H1 (cell line): Measurements from ENCODE around the gene KCNK7. TPM values are rescaled to one million over a fixed set of nuclear protein-coding genes. Genes with fewer than 3 reads are reported as not detected.

Experiments used
- CTCF ChIA-PET: fragments of 300-600 bp; sonication (Branson Sonifier 250); formaldehyde crosslinking; loops from one replicate; lab custom pipeline; 2021; ENCODE audit not compliant: partially characterized antibody; lab: Charles Lee
- POLR2A ChIA-PET: fragments of 300-600 bp; sonication (Branson Sonifier 250); formaldehyde crosslinking; loops from one replicate; lab custom pipeline; 2021; ENCODE audit warnings: inconsistent platforms; ENCODE audit not compliant: partially characterized antibody; lab: Charles Lee
- DNase-seq, 2 experiments: peaks; one replicate each; pipeline versions ENCODE4 v3.0.0 to v3.0.0-alpha.2; 2010 to 2022; ENCODE audit warnings: low spot score in 2 of 2, low read depth in 1 of 2, mixed read lengths in 1 of 2
- FAIRE-seq: peaks from 2 replicates; lab custom pipeline; 2011; peaks lifted over from hg19 to GRCh38; lab: Jason Lieb, UNC
- H2AFZ ChIP-seq: 2 replicates; pipeline ENCODE4 v1.8.1; 2012; ENCODE audit warnings: low read length, inconsistent platforms
- H2AK5ac ChIP-seq: 2 replicates; pipeline ENCODE4 v1.6.1; 2013; ENCODE audit warnings: low read depth, low read length
- H2BK120ac ChIP-seq: replicated peaks from 2 replicates; pipeline ENCODE3; 2013; ENCODE audit warnings: low read depth, low read length, inconsistent platforms
- H2BK12ac ChIP-seq: 2 replicates; pipeline ENCODE4 v1.6.1; 2013; ENCODE audit warnings: low read depth, low read length
- H2BK15ac ChIP-seq: 2 replicates; pipeline ENCODE4 v1.6.1; 2013; ENCODE audit warnings: low read length
- H2BK20ac ChIP-seq: 2 replicates; pipeline ENCODE4 v1.6.1; 2013; ENCODE audit warnings: low read length
- H2BK5ac ChIP-seq: 2 replicates; pipeline ENCODE4 v1.6.1; 2013; ENCODE audit warnings: low read depth, low read length
- H3K14ac ChIP-seq: 2 replicates; pipeline ENCODE4 v1.6.1; 2013; ENCODE audit warnings: inconsistent platforms; ENCODE audit not compliant: insufficient read length
- H3K18ac ChIP-seq: 2 replicates; pipeline ENCODE4 v1.6.1; 2013; ENCODE audit warnings: low read length; ENCODE audit errors: extremely low read depth
- H3K23ac ChIP-seq: 2 replicates; pipeline ENCODE4 v1.6.1; 2013; ENCODE audit warnings: inconsistent platforms; ENCODE audit not compliant: insufficient read length
- H3K23me2 ChIP-seq: 2 replicates; pipeline ENCODE4 v1.6.1; 2013; ENCODE audit warnings: low read depth, low read length
- H3K27ac ChIP-seq: 2 replicates; pipeline ENCODE4 v1.6.1; 2011; ENCODE audit warnings: low read depth, low read length, inconsistent platforms
- H3K27me3 ChIP-seq, 4 experiments: replicated peaks in 1 of 4; 1 replicate in 1 of 4; 2 replicates in 3 of 4; pipeline versions ENCODE4 v1.6.1 to v1.8.1; 2011 to 2013; ENCODE audit warnings: low read length in 3 of 4, mild to moderate bottlenecking in 3 of 4, inconsistent platforms in 2 of 4, mixed read lengths in 2 of 4, moderate library complexity in 1 of 4; ENCODE audit not compliant: control insufficient read depth in 3 of 4, insufficient read depth in 3 of 4; ENCODE audit errors: extremely low read depth in 1 of 4
- H3K36me3 ChIP-seq, 4 experiments: 2 replicates each; pipeline versions ENCODE4 v1.6.1 to v1.8.1; 2011 to 2013; ENCODE audit warnings: mild to moderate bottlenecking in 4 of 4, low read length in 3 of 4, moderate library complexity in 2 of 4, control low read depth in 1 of 4, inconsistent platforms in 1 of 4; ENCODE audit not compliant: insufficient read depth in 4 of 4, control insufficient read depth in 2 of 4
- H3K4ac ChIP-seq: replicated peaks from 2 replicates; pipeline ENCODE3; 2013; ENCODE audit warnings: low read length, low read depth, mixed read lengths, inconsistent platforms; ENCODE audit not compliant: insufficient read length
- H3K4me1 ChIP-seq, 4 experiments: replicated peaks in 1 of 4; 1 replicate in 1 of 4; 2 replicates in 3 of 4; pipeline versions ENCODE4 v1.6.1 to v1.8.1; 2011 to 2013; ENCODE audit warnings: low read length in 3 of 4, inconsistent platforms in 2 of 4, mixed read lengths in 1 of 4; ENCODE audit not compliant: insufficient read depth in 4 of 4, control insufficient read depth in 3 of 4
- H3K4me2 ChIP-seq, 2 experiments: 2 replicates each; pipeline versions ENCODE4 v1.6.1 to v1.8.1; 2011 to 2013; ENCODE audit warnings: low read depth in 2 of 2, low read length in 2 of 2, control low read depth in 1 of 2, inconsistent platforms in 1 of 2, mild to moderate bottlenecking in 1 of 2; ENCODE audit not compliant: insufficient read depth in 1 of 2
- H3K4me3 ChIP-seq, 4 experiments: fragments of 200-600, 300-600 bp in 1 of 4; sonication (generic), shearing (Covaris generic), sonication (Bioruptor Twin) in 1 of 4; 2 replicates each; pipeline versions ENCODE4 v1.5.1 to v1.8.1; 2011 to 2016; ENCODE audit warnings: low read length in 4 of 4, low read depth in 3 of 4, control low read depth in 2 of 4, inconsistent platforms in 2 of 4, mild to moderate bottlenecking in 2 of 4, mixed read lengths in 1 of 4, moderate library complexity in 1 of 4; ENCODE audit not compliant: insufficient read depth in 2 of 4; ENCODE audit errors: extremely low read depth in 1 of 4
- H3K56ac ChIP-seq: replicated peaks from 2 replicates; pipeline ENCODE3; 2013; ENCODE audit warnings: low read depth, mild to moderate bottlenecking, mixed read lengths, low read length, inconsistent platforms; ENCODE audit not compliant: insufficient read length
- H3K79me1 ChIP-seq: 2 replicates; pipeline ENCODE4 v1.6.1; 2013; ENCODE audit warnings: low read depth, low read length, control low read depth
- H3K79me2 ChIP-seq, 2 experiments: 2 replicates each; pipeline versions ENCODE4 v1.6.1 to v1.8.1; 2012 to 2013; ENCODE audit warnings: low read length in 2 of 2, mild to moderate bottlenecking in 2 of 2, inconsistent platforms in 1 of 2; ENCODE audit not compliant: insufficient read depth in 2 of 2, control insufficient read depth in 1 of 2
- H3K9ac ChIP-seq, 4 experiments: replicated peaks in 1 of 4; 1 replicate in 1 of 4; 2 replicates in 3 of 4; pipeline versions ENCODE4 v1.6.1 to v1.8.1; 2011 to 2013; ENCODE audit warnings: low read depth in 3 of 4, low read length in 3 of 4, control low read depth in 2 of 4, mild to moderate bottlenecking in 2 of 4, moderate library complexity in 2 of 4, inconsistent platforms in 1 of 4; ENCODE audit errors: extremely low read depth in 1 of 4
- H3K9me3 ChIP-seq, 2 experiments: 2 replicates each; pipeline versions ENCODE4 v1.6.1 to v1.8.1; 2012 to 2013; ENCODE audit warnings: mild to moderate bottlenecking in 2 of 2, moderate library complexity in 2 of 2, control low read depth in 1 of 2, inconsistent platforms in 1 of 2, low read depth in 1 of 2, low read length in 1 of 2, mixed read lengths in 1 of 2; ENCODE audit not compliant: insufficient read depth in 2 of 2
- H4K20me1 ChIP-seq, 2 experiments: replicated peaks in 1 of 2; 2 replicates each; pipeline versions ENCODE3 to v1.8.1; 2011 to 2013; ENCODE audit warnings: inconsistent platforms in 2 of 2, low read length in 2 of 2, mild to moderate bottlenecking in 1 of 2; ENCODE audit not compliant: insufficient read depth in 2 of 2, control insufficient read depth in 1 of 2
- H4K5ac ChIP-seq: 2 replicates; pipeline ENCODE4 v1.6.1; 2013; ENCODE audit warnings: low read length, low read depth, mixed read lengths, inconsistent platforms; ENCODE audit not compliant: insufficient read length
- H4K8ac ChIP-seq: 2 replicates; pipeline ENCODE4 v1.8.0; 2013; ENCODE audit warnings: mild to moderate bottlenecking, moderate library complexity, low read length, inconsistent platforms; ENCODE audit not compliant: insufficient read depth; ENCODE audit errors: extremely low read depth
- H4K91ac ChIP-seq: replicated peaks from 2 replicates; pipeline ENCODE3; 2013; ENCODE audit warnings: low read length, mixed read lengths, inconsistent platforms; ENCODE audit not compliant: insufficient read length
- CBX8 ChIP-seq: fragments of 300-800, 300-1000 bp; sonication (generic); IDR thresholded peaks from 2 replicates; pipeline ENCODE4 v1.7.1; 2016; ENCODE audit warnings: low read depth, low read length, borderline replicate concordance
- WGBS, 2 experiments: shearing (Covaris generic) in 1 of 2; methylation state at CpG; one replicate each; pipeline versions ENCODE4 v1.1.6 to v1.1.7; 2013 to 2015; ENCODE audit warnings: low lambda C conversion rate in 2 of 2, mixed read lengths in 2 of 2, inconsistent platforms in 1 of 2, low coverage in 1 of 2, missing lambda C conversion rate in 1 of 2; ENCODE audit not compliant: insufficient replicate concordance in 2 of 2, insufficient coverage in 1 of 2, insufficient read length in 1 of 2; ENCODE audit errors: extremely low coverage in 1 of 2, missing lambda C conversion rate in 1 of 2; 5-methylcytosine and 5-hydroxymethylcytosine counted together
- polyA plus RNA-seq, 7 experiments: library from polyadenylated mRNA; depleted of rRNA in 3 of 7; stranded (reverse) in 5 of 7; unstranded in 2 of 7; fragments of >200 nt in 5 of 7; fragments of 200-250 nt in 2 of 7; gene quantifications; 1 replicate in 5 of 7; 2 replicates in 1 of 7; 4 replicates in 1 of 7; pipeline versions ENCODE4 v1.2.1 to v1.2.3, GENCODE V29; 2011 to 2013; ENCODE audit warnings: missing spikeins in 2 of 7, mixed read lengths in 2 of 7
- total RNA-seq: library from RNA; stranded (reverse); fragmentation: NEBNext Ultra II Directional; extraction: Animal tissue kit (Norgen Biotek cat#: 25700); gene quantifications from 2 replicates; pipeline ENCODE4 v1.2.1, GENCODE V29; 2021

KCNK7 gene
- total and polyA plus RNA-seq, 2 of the 8 experiments (the other 6 are each of a cell fraction or from before 2014, with no cell fraction given) = 0.74 to 1.0 TPM

- 98% methylated on average over 10 of the region's 14 CpGs; no CpG with 5 or more reads in 1 of the 2 experiments for WGBS, 2 experiments
- no peak overlapping the region for H3K56ac ChIP-seq
- no peak overlapping the region for H2AFZ ChIP-seq
- H4K5ac ChIP-seq = no peak overlapping the region
- H3K79me1 ChIP-seq = peaks cover 4% of the 10 kb centered on the region; the same call in 1 of the 2 replicates
- no peak overlapping the region for H3K4me3 ChIP-seq
- no peaks in the 10 kb centered on the region for H3K9me3 ChIP-seq
- H2BK5ac ChIP-seq = no peak overlapping the region
- DNase-seq = no peak
- ChIA-PET POLR2A (interaction anchor here (1.7 to 6.9 kb wide), 3 partner anchors 9 to 14 kb away, joined by 6 to 40 read pairs (median 8); no protein-coding TSS in a partner anchor), CTCF (interaction anchor here (1.3 to 2.4 kb wide), 4 partner anchors 8 to 93 kb away, joined by 3 to 11 read pairs (median 6); no protein-coding TSS in a partner anchor)
- peaks cover 8 to 48% (median 33%) of the 10 kb centered on the region in 4 experiments; a peak in 7 of 8 replicates for H3K36me3 ChIP-seq
- H2AK5ac ChIP-seq = no peak overlapping the region
- no peak overlapping the region for H3K4ac ChIP-seq
- no peak overlapping the region; the same call in 1 of the 2 replicates for H4K8ac ChIP-seq
- peaks cover 3% of the 10 kb centered on the region; the same call in 1 of the 2 replicates for H3K23me2 ChIP-seq
- H3K27ac ChIP-seq = no peak overlapping the region
- no peak overlapping the region for H3K4me2 ChIP-seq
- no peak overlapping the region for H3K14ac ChIP-seq
- no peak overlapping the region for H3K18ac ChIP-seq
- no peak overlapping the region for H2BK12ac ChIP-seq
- H3K27me3 ChIP-seq = no peaks in the 10 kb centered on the region
- H4K20me1 ChIP-seq = peaks cover 0 to 17% of the 10 kb centered on the region in 2 experiments
- no peak overlapping the region for H4K91ac ChIP-seq
- H3K23ac ChIP-seq = no peak overlapping the region
- H2BK15ac ChIP-seq = no peak overlapping the region
- no peak overlapping the region for H3K9ac ChIP-seq
- FAIRE-seq = no peak
- no peak overlapping the region for H2BK120ac ChIP-seq
- no peaks in the 10 kb centered on the region for H3K79me2 ChIP-seq
- TF ChIP-seq CBX8 = no peak
- peaks cover 3 to 15% (median 8%) of the 10 kb centered on the region in 4 experiments for H3K4me1 ChIP-seq
- H2BK20ac ChIP-seq = no peak overlapping the region
These were observed 38.5 kb upstream of the KCNK7 start for GRCh38 chr11:65634109-65634436.
